Hepatic stellate cell (primary cell): ENCODE data around the gene SAMD4B.

Experiments
- DNase-seq: peaks from one replicate; pipeline ENCODE4 v3.0.0; 2011; ENCODE audit warnings: low spot score

SAMD4B gene

DNA sequence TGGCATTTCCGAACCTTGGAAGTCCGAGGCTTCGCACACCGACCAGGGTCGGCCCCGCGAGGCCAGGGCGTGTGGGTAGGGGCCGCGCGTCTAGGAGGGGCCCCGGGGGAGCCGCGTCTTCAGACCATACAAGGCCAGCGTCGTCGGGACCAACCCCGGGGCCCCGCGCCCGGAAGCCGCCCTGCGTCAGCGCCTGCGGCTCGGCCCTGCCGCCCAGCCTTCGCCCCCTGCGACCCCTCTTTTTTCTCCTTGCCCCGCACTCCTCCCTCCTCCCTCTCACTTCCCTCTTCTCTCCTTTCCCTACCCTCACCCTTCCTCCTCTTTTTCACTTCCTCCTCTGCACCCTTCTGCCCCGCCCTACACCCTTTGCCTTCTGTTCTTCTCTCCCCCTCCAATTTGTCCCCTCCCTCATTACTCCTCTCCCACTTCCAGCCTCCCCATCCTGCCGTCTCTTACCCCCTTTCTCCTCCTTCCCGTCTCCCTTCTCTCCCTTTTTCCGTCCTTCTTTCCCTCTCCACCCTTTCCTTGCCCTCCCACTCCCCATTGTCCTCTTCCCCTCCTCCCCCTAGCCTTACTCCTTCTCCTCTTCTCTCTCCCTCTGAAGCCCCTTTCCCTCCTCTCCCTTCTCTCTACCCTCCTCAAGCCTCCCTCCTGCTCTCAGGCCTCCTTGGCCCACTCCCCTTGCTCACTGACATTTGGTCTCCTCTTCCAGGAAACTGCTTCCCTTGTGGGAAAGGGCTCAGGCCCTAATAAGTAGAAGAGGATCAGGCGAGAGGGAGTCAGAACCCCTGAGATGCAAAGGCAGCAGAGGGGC, 68.0 kb downstream of the SAMD4B start:
- peak; percentile 69 for DNase-seq

GRCh38 chr19:39410831-39411080, 68.5 kb downstream of the SAMD4B start:
- no peak for DNase-seq

DNA sequence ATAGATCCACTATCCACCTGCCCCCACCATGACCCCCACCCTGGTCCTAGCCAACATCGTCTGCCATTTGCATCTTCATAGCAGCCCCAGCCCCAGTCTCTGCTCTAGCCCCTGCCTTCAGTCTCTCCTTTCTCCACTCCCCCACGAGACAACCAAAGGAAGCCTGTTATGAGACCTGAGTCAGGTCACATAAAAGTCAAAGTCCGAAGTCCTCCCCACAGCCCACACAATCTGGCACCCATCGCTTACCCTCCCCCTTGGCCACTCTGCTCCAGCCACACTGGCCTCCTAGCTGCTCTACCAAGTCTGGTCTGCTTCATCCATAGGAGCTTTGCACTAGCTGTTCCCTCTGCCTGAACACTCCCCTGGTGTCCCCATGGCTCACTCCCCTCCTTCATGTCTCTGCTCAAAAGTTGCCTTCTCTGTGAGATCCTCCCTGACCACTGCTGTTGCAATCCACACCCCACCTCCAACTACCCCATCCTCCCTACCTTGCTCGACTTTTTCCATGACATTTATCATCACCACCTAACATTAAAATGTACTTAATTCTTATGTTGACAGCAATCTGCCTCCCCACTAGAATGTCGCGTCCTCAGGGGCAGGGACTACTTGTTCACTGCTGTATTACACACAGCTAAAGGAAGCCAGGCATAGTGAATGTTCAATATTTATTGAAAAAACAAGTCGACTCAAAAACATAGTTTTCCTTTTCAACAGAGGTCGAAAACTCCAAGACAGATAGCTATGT, 69.0 kb downstream of the SAMD4B start:
- no peak for DNase-seq

- DNase-seq: peak; percentile 86
Observed at GRCh38 chr19:39411832-39412099, 69.5 kb downstream of the SAMD4B start.

DNA sequence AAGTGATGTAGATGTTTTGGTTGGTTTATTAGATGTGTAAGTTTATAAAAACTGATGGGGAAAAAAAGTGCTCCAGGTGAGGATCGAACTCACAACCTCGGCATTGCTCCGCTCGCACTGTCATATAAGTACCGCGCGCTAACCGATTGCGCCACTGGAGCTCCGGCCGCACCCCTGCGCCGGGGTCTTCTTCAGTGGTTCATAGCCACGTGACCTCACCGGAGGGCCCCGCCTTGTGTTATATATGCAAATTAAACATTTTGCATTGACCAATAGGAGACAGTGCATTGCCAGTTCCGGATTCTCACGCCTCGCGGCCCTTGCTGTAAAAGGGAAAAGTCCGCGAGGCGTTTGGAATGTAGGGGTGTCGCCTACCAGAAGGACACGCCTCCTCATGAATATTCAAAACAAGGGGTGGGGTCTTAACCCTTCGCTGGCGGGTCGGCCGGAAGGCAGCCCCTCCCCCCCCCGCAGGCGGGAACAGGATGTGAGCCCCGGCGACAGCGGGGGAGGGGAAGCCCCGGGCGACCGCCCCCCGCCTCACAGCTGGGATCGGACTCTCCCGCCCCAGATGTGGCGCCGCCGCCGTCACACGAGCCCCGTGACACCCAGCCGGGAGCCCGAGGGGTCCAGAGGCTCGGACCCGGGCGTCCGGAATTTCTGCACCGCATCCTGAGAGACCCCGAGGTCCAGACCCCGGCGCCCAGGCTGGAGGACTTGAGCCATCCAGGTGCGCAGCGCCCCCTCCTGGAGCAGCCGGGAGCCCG, 70.1 kb downstream of the SAMD4B start, which contains the start of gene PLEKHG2:
Gene PLEKHG2, plus strand, starts transcription at position 570 of the 767 bp plus-strand sequence. CDS start 1,418 bp downstream, outside the sequence.
- DNase-seq: peak; percentile 96

- DNase-seq: no peak
Observed at GRCh38 chr19:39412867-39413271, 70.6 kb downstream of the SAMD4B start.

- DNase-seq: peak; percentile 80
Observed at GRCh38 chr19:39413272-39413910, 71.2 kb downstream of the SAMD4B start.

DNA sequence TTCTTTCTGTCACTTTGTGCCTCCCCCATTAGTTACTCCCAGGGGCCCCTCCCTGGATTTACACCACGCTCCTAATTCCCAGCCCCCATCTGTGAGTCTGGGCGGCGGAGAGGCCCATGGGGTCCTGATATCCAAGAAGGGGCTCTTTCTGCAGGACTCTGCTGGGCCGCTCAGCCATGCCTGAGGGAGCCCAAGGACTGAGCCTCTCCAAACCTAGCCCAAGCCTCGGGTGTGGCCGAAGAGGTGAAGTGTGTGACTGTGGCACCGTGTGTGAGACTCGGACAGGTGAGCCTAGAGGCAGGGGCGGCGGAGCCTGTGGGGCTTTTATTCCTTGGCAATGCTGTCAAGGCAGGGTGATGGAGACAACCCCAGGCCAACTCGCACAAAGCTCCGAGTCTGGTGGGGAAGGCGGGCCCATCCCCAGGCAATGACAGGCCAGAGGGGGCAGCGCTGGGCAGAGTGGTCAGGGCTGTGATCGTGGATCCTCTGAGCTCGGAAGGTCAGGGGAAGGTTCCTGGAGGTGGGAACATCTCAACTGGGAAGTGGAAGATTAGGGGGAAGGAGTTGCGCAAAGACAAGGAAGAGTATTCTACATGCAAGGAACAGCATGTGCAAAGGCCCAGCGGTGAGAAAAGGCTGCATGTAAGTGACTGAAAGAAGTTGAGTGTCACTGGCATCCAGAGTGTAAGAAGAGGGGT, 71.8 kb downstream of the SAMD4B start:
- peak; percentile 59 for DNase-seq

GRCh38 chr19:39415111-39416046, 73.2 kb downstream of the SAMD4B start:
- DNase-seq: no peak

GRCh38 chr19:39416152-39417120, 74.2 kb downstream of the SAMD4B start:
- no peak for DNase-seq

DNA sequence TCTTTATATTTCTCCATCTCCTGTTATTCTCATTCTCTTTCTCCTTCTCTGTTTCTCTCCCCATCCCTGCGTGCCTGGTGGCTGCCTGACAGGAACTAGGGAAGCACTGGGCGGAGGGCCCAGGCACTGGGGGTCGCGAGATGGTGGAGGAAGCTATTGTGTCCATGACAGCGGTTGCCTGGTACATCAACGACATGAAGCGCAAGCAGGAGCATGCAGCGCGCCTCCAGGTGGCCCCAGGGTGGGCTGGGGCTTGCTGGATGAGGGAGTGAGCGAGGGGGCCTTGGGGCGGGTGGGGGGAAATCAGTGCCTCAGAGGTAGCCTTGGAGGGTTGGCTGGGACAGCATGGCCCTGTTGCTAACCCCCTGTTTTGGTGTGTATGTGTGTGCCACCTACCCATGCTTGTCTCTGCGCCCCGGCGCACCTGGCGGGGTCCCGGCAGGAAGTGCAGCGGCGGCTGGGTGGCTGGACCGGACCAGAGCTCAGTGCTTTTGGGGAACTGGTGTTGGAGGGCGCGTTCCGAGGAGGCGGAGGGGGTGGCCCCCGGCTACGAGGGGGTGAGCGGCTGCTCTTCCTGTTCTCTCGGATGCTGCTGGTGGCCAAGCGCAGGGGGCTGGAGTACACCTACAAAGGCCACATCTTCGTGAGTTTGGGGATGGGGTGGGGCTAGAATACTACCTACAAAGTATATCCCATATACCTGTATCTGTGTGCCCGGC, 75.4 kb downstream of the SAMD4B start:
- DNase-seq: no peak

GRCh38 chr19:39419003-39419402, 76.8 kb downstream of the SAMD4B start:
- DNase-seq: no peak

DNA sequence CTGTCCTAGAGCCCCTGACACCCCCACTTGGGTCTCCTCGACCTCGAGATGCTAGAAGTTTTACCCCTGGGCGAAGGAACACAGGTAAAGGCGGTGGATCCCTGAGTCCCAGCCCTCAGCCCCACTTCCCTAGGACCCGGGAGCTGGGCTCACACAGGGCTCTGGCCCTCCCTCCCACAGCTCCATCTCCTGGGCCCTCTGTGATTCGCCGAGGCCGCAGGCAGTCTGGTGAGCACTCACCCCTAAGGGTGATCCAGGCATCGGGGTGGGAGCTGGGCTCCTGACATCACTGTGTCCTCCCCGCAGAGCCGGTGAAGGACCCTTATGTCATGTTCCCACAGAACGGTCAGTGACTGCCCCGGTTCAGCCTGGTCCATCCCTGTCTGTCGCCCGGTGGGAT, 78.5 kb downstream of the SAMD4B start:
- DNase-seq: no peak

DNA sequence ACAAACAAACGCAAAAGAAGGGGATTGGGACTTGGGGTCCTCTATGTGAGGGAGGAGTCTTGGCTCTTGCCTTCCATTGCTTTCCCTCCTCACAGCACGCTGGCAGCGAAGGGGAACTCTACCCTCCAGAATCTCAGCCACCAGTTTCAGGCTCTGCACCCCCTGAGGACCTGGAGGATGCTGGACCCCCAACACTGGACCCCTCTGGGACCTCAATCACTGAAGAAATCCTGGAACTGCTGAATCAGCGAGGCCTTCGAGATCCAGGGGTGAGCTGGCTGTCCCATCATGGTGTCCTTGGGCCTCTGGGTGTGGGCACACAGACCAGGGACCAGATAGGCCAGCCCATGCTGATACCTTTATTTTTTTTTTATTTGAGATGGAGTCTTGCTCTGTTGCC, 79.8 kb downstream of the SAMD4B start:
- no peak for DNase-seq

GRCh38 chr19:39423258-39424086, 81.3 kb downstream of the SAMD4B start:
- no peak for DNase-seq

GRCh38 chr19:39424934-39425333, 82.7 kb downstream of the SAMD4B start:
- no peak for DNase-seq

- no peak for DNase-seq
Observed at GRCh38 chr19:39425744-39426143, 83.5 kb downstream of the SAMD4B start.

GRCh38 chr19:39426170-39426569, 83.9 kb downstream of the SAMD4B start:
- no peak for DNase-seq
